ENCODE results near the gene TCTN1.

DNA sequence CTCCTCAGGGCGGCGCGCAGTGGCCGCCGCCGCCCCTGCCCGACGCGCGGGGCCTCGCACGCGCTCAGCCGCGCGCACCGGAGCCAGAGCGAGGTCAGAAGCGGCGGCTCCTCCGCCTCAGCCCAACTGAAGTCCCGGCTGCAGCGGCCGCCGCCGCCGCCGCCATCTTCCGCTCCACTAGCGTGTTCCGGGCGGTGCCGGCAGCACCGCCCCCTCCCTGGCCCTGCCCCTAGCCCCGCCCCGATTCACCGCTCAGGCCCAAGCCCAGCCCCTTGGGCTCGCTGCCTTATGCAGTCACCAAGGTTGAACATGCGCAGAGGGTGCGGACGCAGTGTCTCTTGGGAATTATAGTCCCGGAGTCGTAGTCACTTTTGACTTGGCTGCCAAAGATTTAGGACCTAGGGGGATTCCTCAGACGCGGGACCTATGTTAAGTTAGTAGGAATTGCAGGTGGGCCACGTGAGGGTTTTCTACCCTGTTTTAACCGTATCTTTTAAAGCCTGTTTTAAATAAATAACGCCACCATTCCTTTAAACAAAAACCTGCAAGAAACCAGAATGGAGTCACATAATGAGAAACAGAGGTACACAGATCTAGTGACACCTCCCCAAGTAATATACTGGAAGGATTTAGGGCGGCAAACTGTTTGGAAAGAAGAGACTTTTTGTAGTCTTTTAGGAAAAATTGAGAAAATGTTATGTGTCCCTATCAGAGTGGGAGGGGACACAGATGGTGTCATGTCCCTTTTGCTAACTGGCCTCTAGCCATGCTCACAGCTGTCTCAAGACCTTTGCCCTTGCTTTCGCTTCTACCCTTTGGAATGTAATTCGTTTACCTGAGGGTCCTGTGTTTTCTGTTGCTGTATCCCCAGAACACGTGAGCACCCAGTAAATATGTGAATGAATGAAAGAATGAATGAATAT lies 30.5 kb upstream of the TCTN1 start, which contains the start of gene PPTC7:
- TF ChIP-seq, protein P1, sequence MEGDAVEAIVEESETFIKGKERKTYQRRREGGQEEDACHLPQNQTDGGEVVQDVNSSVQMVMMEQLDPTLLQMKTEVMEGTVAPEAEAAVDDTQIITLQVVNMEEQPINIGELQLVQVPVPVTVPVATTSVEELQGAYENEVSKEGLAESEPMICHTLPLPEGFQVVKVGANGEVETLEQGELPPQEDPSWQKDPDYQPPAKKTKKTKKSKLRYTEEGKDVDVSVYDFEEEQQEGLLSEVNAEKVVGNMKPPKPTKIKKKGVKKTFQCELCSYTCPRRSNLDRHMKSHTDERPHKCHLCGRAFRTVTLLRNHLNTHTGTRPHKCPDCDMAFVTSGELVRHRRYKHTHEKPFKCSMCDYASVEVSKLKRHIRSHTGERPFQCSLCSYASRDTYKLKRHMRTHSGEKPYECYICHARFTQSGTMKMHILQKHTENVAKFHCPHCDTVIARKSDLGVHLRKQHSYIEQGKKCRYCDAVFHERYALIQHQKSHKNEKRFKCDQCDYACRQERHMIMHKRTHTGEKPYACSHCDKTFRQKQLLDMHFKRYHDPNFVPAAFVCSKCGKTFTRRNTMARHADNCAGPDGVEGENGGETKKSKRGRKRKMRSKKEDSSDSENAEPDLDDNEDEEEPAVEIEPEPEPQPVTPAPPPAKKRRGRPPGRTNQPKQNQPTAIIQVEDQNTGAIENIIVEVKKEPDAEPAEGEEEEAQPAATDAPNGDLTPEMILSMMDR (IDR thresholded peaks at IDR 0.05; ENCODE audit: insufficient read depth, low read length, poor library complexity, severe bottlenecking), result no peak
- no peak for TF ChIP-seq EZH2phosphoT487 (conservative IDR thresholded peaks at IDR 0.05; ENCODE audit: low read length)
